GM18499 (cell line): Measurements from ENCODE around the gene TARP.
A peak's percentile ranks its signal among the peaks of the same experiment; 100 is the strongest.

Source experiments
- ATAC-seq: cut with Tn5 transposase; IDR thresholded peaks from one replicate; pipeline ENCODE4 v1.9.1; 2021; ENCODE audit warnings: moderate number of reproducible peaks; ENCODE audit not compliant: insufficient read depth, unreplicated experiment

The TARP gene

DNA sequence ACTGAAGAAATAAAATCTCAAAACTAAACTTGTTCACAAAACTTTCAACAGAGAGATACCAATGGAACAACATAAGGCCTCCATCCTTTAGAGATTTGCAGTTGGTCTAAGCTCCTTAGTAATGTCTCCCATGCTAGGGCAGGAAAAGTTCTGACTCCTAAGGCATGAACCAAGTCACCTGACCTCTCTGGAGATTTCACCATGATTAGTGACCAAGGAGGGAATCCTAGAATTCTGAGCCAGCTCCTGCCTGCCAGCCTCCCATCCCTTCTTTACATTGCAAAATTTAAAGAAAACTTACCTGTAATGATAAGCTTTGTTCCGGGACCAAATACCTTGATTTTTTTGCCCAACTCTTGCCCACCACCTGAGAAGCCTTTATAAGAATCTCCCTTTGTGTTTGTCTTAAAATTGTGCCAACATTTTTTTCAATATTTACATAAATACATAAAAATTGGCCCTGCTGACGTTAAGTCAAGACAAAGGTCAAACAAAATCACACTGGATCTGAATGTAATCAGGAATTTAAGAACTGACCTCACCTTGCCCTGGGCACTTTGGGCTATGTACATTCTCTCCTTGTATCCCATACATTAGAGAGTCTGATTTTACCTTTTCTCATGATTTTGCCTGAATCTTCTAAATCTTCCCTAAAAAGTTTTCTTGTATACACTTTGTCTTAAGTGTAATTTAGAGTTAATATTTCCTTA lies at the start of gene TARP:
TSS of gene TARP (minus strand) at position 351 of the 710 bp plus-strand sequence.
- ATAC-seq, result no peak

DNA sequence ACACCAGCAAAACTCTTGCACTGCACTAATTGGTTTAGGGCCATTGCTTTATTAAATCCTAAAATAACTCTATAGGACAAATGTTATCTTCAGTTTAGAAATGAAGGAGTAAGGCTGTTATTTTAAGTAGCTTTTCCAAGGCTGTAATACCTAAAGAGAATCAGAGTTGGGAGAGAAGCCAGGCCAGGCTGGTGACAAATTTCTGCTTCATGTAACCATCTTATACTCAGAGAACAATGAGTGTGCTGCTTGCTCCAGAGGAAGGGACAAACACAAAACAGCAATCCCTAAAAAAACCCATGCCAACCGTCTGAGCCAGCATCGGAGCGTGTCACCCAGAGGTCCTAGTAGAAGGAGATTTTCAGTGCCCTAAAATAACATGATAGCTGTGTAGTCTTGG lies 49.7 kb upstream of the TARP start:
- ATAC-seq, result no peak

GRCh38 chr7:38322461-38322860 lies 49.0 kb upstream of the TARP start:
- ATAC-seq, result no peak

GRCh38 chr7:38321967-38322366 lies 48.5 kb upstream of the TARP start:
- ATAC-seq, result no peak

GRCh38 chr7:38321515-38321944 lies 48.1 kb upstream of the TARP start:
- no peak for ATAC-seq

GRCh38 chr7:38321050-38321449 lies 47.6 kb upstream of the TARP start:
- no peak for ATAC-seq

GRCh38 chr7:38319873-38320272 lies 46.4 kb upstream of the TARP start:
- no peak for ATAC-seq

DNA sequence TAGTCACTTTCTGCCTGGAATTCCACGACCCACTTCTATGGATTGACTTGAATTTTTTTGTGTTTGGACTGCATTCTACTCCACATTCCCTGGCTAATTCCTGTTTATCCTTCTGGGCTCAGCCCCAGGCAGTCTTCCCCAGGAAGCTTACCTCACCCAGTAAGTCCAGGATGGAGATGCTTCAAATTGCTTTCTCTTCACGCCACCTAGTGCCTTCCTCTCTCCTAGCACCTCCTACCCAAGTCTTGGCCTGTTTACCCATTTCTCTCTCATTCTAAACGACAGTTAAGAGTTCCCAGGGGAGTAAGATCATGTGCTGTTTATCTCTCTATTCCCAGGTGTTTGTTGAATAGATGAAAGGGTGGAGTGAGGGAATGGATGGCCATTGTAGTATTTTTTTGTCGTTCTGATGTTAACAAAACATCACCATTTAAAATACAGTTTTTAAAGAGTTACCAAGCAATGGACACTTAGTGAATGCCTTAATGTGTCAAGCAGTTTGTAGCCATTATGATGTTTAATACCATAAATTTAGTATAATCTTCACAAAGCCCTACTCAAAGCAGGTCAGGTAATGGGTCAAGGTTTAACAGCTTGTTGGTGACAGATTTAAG lies 45.5 kb upstream of the TARP start:
- ATAC-seq, result peak; percentile 65

GRCh38 chr7:38318241-38318640 lies 44.8 kb upstream of the TARP start:
- no peak for ATAC-seq

DNA sequence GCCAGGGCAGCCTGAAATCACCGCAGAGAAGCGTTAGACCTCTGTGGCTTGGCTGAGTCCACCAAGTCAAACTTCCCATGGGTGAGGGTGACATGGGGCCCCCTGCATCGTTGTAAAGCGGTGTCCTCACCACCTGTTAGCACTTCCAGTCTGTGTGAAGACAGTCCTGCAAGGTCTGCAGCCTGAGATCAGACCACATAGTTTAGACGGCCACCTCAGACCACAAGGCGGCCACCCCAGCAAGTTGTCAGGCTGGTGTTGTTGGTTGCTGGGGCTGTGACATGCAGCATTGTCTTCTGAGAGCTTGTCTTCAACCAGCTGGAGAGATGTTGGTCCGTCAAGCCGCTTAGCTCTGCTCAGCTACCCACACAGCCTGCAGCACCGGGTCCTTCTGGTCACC lies 44.1 kb upstream of the TARP start:
- ATAC-seq, result no peak

- no peak for ATAC-seq
Observed at GRCh38 chr7:38316733-38317360, 43.4 kb upstream of the TARP start.

DNA sequence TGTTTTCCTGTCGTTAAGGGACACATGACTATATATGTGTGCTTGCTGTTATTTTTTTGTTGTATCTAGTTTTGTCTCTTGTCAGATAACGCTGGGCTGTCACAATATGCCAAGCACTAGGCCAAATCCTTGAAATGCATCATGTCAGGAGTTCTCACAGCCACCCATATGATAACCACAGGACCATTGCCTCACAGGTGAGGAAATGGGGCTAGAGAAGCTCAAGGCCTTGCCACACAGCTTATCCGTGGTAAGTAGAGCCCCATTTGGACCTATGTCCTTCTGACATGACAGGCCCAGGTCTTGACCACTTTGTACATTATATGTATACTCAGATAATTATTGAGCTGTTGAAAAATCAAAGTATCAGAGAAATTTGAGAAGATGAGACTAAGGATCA lies 42.0 kb upstream of the TARP start:
- ATAC-seq, result no peak

- no peak for ATAC-seq
Observed at GRCh38 chr7:38312821-38313220, 39.4 kb upstream of the TARP start.

DNA sequence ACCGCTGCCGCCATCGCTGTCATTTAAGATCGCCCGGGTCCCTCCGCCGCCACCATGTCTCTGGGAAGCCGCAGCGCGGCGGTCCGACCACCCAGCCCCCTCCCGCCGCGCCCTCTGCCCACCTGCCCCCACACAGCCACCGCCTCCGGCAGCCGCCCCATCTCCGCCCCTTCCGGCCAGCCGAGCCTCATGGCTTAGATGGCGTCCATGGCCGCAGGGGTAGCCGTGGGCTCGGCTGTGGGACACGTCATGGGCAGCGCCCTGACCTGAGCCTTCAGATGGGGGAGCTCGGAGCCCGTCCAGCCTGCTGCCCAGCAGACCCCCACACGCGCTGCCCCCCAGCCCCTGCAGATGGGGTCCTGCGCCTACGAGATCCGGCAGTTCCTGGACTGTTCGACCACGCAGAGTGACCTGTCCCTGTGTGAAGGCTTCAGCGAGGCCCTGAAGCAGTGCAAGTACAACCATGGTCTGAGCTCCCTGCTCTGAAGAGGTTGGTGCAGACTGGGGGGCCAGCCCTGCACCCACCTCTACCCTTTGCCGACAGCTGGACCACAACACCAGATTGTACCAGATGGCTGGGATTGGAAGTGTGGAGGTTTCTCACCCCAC lies 38.0 kb upstream of the TARP start:
- no peak for ATAC-seq

DNA sequence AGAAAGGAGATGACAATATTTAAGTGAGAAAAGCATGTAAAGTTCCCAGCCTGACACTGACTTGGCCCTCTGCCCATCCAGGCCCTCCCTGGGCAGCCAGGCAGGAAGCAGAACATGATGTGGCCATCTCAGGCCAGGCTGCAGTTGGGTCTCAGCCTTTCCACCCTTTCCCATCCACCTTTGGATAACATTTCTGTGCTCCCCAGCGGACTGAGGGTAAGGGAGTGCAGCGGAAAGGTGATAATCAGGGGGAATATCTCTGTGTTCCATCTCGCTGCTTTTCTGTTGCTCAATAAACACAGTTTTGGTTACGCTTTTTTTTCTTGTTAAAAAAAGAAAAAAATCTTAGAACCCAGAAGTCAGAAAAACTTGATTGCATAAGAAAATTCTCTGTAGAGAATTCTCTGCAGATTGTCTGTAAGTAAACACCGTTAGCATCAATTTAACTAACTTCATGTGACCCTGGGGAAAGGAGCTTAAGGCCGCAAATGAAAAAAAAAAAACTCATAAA lies 37.2 kb upstream of the TARP start:
- ATAC-seq, result no peak

DNA sequence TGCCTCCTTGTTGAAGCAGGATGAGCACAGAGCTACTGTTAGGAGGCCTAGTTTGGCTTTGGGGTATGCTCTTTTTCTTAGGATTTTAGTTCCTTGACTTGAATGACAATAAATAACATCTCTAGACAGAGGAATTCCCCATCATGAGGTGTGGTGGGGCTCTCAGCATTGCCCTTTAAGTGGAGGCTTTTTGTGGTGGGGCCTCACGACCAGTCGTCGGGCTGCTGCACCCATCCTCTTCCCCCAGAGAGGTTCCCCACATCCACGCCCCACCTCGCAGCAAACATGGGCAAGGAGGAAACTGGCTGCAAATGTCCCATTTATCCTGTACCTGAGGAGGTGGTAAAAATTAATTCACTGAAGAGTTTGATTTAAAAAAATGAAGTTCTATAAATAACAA lies 36.1 kb upstream of the TARP start:
- ATAC-seq, result no peak

DNA sequence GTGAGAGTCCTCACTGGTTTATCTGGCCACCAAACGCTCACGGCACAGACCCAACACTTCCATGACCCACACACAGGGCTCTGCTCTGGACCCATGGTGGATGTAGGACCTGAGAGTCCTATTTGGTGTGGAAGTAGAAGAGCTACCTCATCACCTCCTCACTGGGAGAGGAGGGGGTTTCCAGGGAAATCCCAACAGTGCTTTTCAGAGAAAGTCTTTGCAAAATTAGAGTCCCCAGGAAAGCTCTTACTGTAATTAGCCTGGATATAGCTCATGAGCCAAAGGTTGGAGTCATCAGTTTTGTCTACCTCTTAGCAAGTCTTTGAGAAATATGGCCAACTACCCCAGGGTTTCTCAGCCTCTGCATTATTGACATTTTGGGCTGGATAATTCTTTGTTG lies 34.7 kb upstream of the TARP start:
- ATAC-seq, result no peak

DNA sequence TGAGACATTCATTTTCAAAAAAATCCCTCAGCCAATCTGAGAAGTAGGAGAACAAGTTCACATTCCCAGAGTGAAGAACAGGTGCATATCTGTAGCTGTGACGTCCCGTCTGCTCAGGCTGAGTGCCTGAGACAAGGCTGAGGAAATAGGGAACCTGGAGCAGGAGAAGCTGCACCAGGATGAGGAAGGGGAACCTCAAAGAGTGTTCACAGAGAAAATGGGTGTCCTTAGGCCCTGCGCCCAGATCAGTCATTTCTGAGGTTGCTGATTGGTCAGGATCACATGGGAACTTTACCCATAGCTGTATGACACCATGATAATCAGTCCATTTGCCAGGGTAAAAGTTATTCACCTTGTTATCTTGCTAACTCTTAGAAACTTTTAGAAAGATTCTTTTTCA lies 34.2 kb upstream of the TARP start:
- no peak for ATAC-seq

- ATAC-seq, result no peak
Observed at GRCh38 chr7:38306914-38307313, 33.5 kb upstream of the TARP start.

DNA sequence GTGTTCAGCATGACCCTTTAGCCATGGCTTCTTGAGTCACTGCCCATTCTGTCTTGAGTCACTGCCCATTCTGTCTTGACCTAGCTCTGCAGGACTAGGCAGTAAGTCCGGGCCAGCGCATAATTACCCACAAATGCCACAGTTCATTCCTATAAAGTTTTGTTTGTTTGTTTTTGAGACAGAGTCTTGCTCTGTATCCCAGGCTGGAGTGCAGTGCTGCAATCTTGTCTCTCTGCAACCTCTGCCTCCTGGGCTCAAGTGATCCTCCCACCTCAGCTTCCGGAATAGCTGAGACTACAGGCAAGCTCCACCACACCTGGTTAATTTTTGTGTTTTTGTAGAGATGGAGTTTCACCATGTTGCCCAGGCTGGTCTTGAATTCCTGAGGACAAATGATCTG lies 32.7 kb upstream of the TARP start:
- ATAC-seq, result no peak

DNA sequence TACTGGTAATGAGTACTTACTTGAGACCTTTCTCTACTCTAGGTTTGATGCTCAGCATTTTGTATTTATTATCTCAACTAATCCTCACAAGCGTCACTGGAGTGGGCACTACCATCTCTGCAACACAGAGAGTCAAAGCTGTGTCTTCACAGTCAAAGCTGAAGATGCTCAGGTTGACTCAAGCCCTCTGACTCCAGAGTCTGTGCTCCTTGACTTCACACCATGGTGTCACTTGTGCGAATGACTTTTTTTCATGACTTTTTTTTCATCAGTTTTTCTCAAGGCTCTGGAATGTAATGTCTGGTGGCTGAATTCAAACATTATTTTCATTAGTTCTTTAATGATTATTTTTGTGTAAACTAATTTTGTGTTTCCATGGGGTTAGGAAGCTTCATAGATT lies 30.4 kb upstream of the TARP start:
- ATAC-seq, result no peak
